B cell (primary cell): ENCODE data around the gene ZNF483. TPM values are rescaled to one million over a fixed set of nuclear protein-coding genes. Genes with fewer than 3 reads are reported as not detected.
A peak's percentile ranks its signal among the peaks of the same experiment; 100 is the strongest.

Experiments
- ATAC-seq: fragments of 200-7000 bp; cut with Tn5 transposase; one replicate; pipeline ENCODE4 v1.10.0; 2021; ENCODE audit warnings: low read depth, mild to moderate bottlenecking, moderate number of reproducible peaks, moderate library complexity
- CTCF ChIA-PET: fragments of 350-600 bp; sonication (Branson Sonifier 250); formaldehyde crosslinking; loops from one replicate; lab custom pipeline; 2021; ENCODE audit warnings: antibody characterized with exemption, inconsistent platforms; lab: Charles Lee
- POLR2A ChIA-PET: fragments of 350-600 bp; sonication (Branson Sonifier 250); formaldehyde crosslinking; loops from one replicate; lab custom pipeline; 2021; ENCODE audit warnings: antibody characterized with exemption; lab: Charles Lee
- DNase-seq: peaks from one replicate; pipeline ENCODE4 v3.0.0; 2013
- H2AFZ ChIP-seq: 2 replicates; pipeline ENCODE4 v1.6.1; 2012; ENCODE audit warnings: mild to moderate bottlenecking, low read depth, low read length; ENCODE audit not compliant: insufficient read depth, poor library complexity, severe bottlenecking
- H3K27ac ChIP-seq, 2 donors: 1 replicate in 1 of 2; 2 replicates in 1 of 2; pipeline ENCODE4 v1.5.1; 2012 to 2013; ENCODE audit warnings: low read length in 2 of 2, mild to moderate bottlenecking in 2 of 2, moderate library complexity in 1 of 2
- H3K27me3 ChIP-seq, 4 experiments: fragments of 200-600 bp in 1 of 4; sonication (generic) in 1 of 4; replicated peaks in 1 of 4; 1 replicate in 2 of 4; 2 replicates in 2 of 4; pipeline versions ENCODE4 v1.6.1 to v1.7.0; 2013 to 2016; ENCODE audit warnings: low read length in 3 of 4, mild to moderate bottlenecking in 2 of 4, mixed read lengths in 1 of 4, moderate library complexity in 1 of 4; ENCODE audit not compliant: insufficient read depth in 4 of 4, control insufficient read depth in 3 of 4; ENCODE audit errors: control extremely low read depth in 1 of 4
- H3K36me3 ChIP-seq, 2 experiments: replicated peaks in 1 of 2; 1 replicate in 1 of 2; 2 replicates in 1 of 2; pipeline versions ENCODE4 v1.6.1 to v1.7.1; 2013; ENCODE audit warnings: low read length in 1 of 2; ENCODE audit not compliant: insufficient read depth in 2 of 2, control insufficient read depth in 1 of 2; ENCODE audit errors: control extremely low read depth in 1 of 2, extremely low read depth in 1 of 2
- H3K4me1 ChIP-seq, 2 donors: fragments of 200-600 bp in 1 of 2; sonication (generic) in 1 of 2; 1 replicate in 1 of 2; 2 replicates in 1 of 2; pipeline versions ENCODE4 v1.5.1 to v1.6.1; 2013 to 2017; ENCODE audit warnings: low read length in 2 of 2; ENCODE audit not compliant: control insufficient read depth in 2 of 2, insufficient read depth in 2 of 2
- H3K4me2 ChIP-seq: replicated peaks from 2 replicates; pipeline ENCODE3; 2012; ENCODE audit warnings: mild to moderate bottlenecking, low read depth, low read length; ENCODE audit not compliant: poor library complexity, severe bottlenecking
- H3K4me3 ChIP-seq, 5 experiments: fragments of 200-600 bp in 1 of 5; sonication (generic) in 1 of 5; 1 replicate in 3 of 5; 2 replicates in 2 of 5; pipeline versions ENCODE4 v1.5.1 to v1.7.0; 2011 to 2016; ENCODE audit warnings: low read length in 4 of 5, mild to moderate bottlenecking in 4 of 5, low read depth in 2 of 5, control low read depth in 1 of 5, moderate library complexity in 1 of 5; ENCODE audit not compliant: insufficient read depth in 1 of 5; ENCODE audit errors: control extremely low read depth in 1 of 5, extremely low read depth in 1 of 5
- H3K79me2 ChIP-seq: fragments of 200-600 bp; sonication (generic); one replicate; pipeline ENCODE4 v1.6.0; 2016; ENCODE audit warnings: low read length; ENCODE audit not compliant: control insufficient read depth, insufficient read depth
- H3K9ac ChIP-seq: fragments of 200-600 bp; sonication (generic); 2 replicates; pipeline ENCODE4 v1.6.1; 2017; ENCODE audit warnings: mild to moderate bottlenecking, low read length, moderate library complexity
- H3K9me3 ChIP-seq, 3 donors: one replicate each; pipeline versions ENCODE4 v1.6.1 to v1.7.1; 2013; ENCODE audit warnings: low read length in 2 of 3; ENCODE audit not compliant: control insufficient read depth in 2 of 3, insufficient read depth in 1 of 3; ENCODE audit errors: control extremely low read depth in 1 of 3
- H4K20me1 ChIP-seq: 2 replicates; pipeline ENCODE4 v1.6.0; 2012; ENCODE audit warnings: mild to moderate bottlenecking, low read length; ENCODE audit not compliant: insufficient read depth, control insufficient read depth, poor library complexity, severe bottlenecking
- H3K27ac Mint-ChIP-seq: one replicate; pipeline ENCODE4 v1.8.0; 2021; ENCODE audit warnings: mixed read lengths
- H3K27me3 Mint-ChIP-seq: one replicate; pipeline ENCODE4 v1.8.0; 2021; ENCODE audit warnings: mixed read lengths
- H3K4me1 Mint-ChIP-seq: one replicate; pipeline ENCODE4 v1.8.0; 2021; ENCODE audit warnings: mixed read lengths
- H3K4me3 Mint-ChIP-seq: one replicate; pipeline ENCODE4 v1.8.0; 2021; ENCODE audit warnings: mixed read lengths
- H3K9me3 Mint-ChIP-seq: one replicate; pipeline ENCODE4 v1.8.0; 2022; ENCODE audit warnings: mixed read lengths; ENCODE audit not compliant: insufficient read depth
- CTCF ChIP-seq: fragments of 200-600 bp; IDR thresholded peaks from one replicate; pipeline ENCODE4 v1.8.0; 2022; ENCODE audit warnings: antibody characterized with exemption, mild to moderate bottlenecking
- EZH2 ChIP-seq: IDR thresholded peaks from 2 replicates; pipeline ENCODE4 v1.6.1; 2012; ENCODE audit warnings: borderline replicate concordance, low read depth, mild to moderate bottlenecking, moderate library complexity, low read length; ENCODE audit not compliant: insufficient read depth, poor library complexity, severe bottlenecking
- WGBS: methylation state at CpG from one replicate; pipeline ENCODE4 v1.1.5; 2013; ENCODE audit warnings: missing lambda C conversion rate; ENCODE audit not compliant: insufficient coverage; 5-methylcytosine and 5-hydroxymethylcytosine counted together
- intact Hi-C: fragments of 100-400 bp; cut with micrococcal nuclease; formaldehyde crosslinking; loops from one replicate; pipeline ENCODE4 v1.10.0; 2022
- polyA plus RNA-seq: library from polyadenylated mRNA; depleted of rRNA; stranded (reverse); fragments of >200 nt; gene quantifications from 2 replicates; pipeline ENCODE4 v1.2.3, GENCODE V29; 2012
- total RNA-seq, 2 donors: library from RNA; stranded (reverse); fragments of 120-200 nt in 1 of 2; gene quantifications; 1 replicate in 1 of 2; 2 replicates in 1 of 2; pipeline versions ENCODE4 v1.2.3 to v1.2.4, GENCODE V29; 2013 to 2022

Gene ZNF483
- total and polyA plus RNA-seq, 2 donors (not counting 1 experiment from before 2014, with no cell fraction given): 0.43 to 3.0 TPM

DNA sequence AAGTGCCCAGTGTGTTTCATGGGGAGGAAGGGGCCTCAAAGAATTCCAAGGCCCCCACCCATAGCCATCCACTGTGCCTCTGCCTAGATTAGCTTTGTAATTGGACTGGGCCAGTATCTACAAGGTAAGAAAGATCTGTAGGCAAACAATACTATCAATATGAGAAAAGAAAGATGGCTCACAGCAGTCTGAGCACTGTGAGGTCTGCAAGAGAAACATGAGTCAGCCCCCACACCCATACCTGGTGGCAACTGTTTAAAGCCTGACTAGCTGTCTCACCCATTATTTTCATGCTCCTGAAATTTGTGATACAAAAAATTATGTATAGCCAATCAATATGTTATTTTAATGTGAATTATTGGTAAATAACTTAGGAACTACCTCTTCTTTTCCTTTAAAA lies 10.0 kb upstream of the ZNF483 start:
- Histone ChIP-seq H3K79me2 (no peaks in the 10 kb centered on the region), H3K4me3 (no peak overlapping the region), H4K20me1 (no peaks in the 10 kb centered on the region), H3K9ac (no peak overlapping the region), H3K36me3 (no peaks in the 10 kb centered on the region), H3K27me3 (peaks cover 0 to 2% (median 0%) of the 10 kb centered on the region in 4 experiments), H3K9me3 (peaks cover 0 to 12% (median 0%) of the 10 kb centered on the region in 3 donors), H3K4me1 (no peaks in the 10 kb centered on the region), H3K27ac (no peak overlapping the region), H2AFZ (no peak overlapping the region), H3K4me2 (no peak overlapping the region)
- H3K9me3 Mint-ChIP-seq: peaks cover 6% of the 10 kb centered on the region
- DNase-seq: no peak
- CTCF ChIA-PET: no interaction called here
- H3K27ac Mint-ChIP-seq: no peak overlapping the region
- TF ChIP-seq EZH2: no peak
- POLR2A ChIA-PET: no interaction called here
- H3K4me1 Mint-ChIP-seq: no peaks in the 10 kb centered on the region
- no peak for ATAC-seq
- H3K27me3 Mint-ChIP-seq: peaks cover 7% of the 10 kb centered on the region
- intact Hi-C loops: no loop called here
- no peak overlapping the region for H3K4me3 Mint-ChIP-seq

DNA sequence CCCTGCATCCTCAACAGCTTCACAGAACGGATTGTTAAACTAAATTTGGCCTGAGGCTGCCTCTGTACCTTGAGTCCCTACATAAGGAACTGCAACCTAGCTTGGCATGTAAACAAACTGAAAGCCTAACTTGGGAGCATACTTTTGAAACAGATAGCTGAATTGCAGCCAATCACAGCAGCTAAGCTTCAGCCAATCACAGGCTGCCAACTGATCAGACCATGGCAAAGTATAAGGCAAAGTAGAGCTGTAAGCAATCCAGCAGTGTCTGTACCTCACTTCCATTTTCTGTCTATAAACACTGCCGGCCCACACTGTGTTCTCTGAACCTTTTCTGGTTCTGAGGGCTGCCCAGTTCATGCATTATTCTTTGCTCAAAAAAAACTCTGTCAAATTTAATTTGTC lies 8.9 kb upstream of the ZNF483 start:
- Histone ChIP-seq H3K79me2 (no peaks in the 10 kb centered on the region), H2AFZ (peak overlapping the region; percentile 2), H3K9ac (no peak overlapping the region), H3K4me2 (no peak overlapping the region), H3K4me1 (no peaks in the 10 kb centered on the region), H3K36me3 (no peaks in the 10 kb centered on the region), H4K20me1 (no peaks in the 10 kb centered on the region), H3K4me3 (no peak overlapping the region), H3K27ac (no peak overlapping the region), H3K9me3 (peaks cover 0 to 6% (median 0%) of the 10 kb centered on the region in 3 donors), H3K27me3 (no peaks in the 10 kb centered on the region)
- TF ChIP-seq EZH2 (no peak), CTCF (no peak)
- POLR2A ChIA-PET: no interaction called here
- H3K4me1 Mint-ChIP-seq: no peaks in the 10 kb centered on the region
- no peak overlapping the region for H3K27ac Mint-ChIP-seq
- intact Hi-C loops: no loop called here
- peaks cover 5% of the 10 kb centered on the region for H3K27me3 Mint-ChIP-seq
- WGBS: 74% methylated on average over 2 of the region's 2 CpGs
- no peak overlapping the region for H3K4me3 Mint-ChIP-seq
- H3K9me3 Mint-ChIP-seq: peaks cover 3% of the 10 kb centered on the region
- no peak for ATAC-seq
- no peak for DNase-seq
- CTCF ChIA-PET: no interaction called here
